ENCODE results near the gene ARHGAP26.

DNA sequence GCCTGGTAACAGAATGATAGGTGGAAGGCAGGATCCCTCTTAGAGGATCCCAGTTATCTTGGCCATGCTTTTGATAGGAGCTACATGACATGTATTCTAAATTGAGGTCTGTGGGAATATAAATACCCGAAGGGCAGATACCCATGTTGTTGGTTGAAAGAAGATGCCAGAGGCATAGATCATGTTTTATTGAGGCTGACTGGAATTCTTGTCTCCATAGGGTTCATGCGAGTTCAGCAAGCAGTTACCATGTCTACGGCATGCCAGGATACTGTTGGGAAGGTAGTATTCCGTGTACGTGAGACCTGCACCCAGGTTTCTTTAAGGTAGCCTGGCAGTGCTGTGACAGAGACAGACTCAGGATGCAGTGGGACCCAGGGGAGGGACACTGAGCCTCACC, 402.6 kb downstream of the ARHGAP26 start:
- TF ChIP-seq SIN3A (IDR thresholded peaks at IDR 0.05; ENCODE audit: borderline replicate concordance, insufficient read depth, low read depth, low read length) (no peak), POLR2AphosphoS5 (IDR thresholded peaks at IDR 0.05; ENCODE audit: low read depth, low read length) (no peak)
- TF ChIP-seq, protein P1, sequence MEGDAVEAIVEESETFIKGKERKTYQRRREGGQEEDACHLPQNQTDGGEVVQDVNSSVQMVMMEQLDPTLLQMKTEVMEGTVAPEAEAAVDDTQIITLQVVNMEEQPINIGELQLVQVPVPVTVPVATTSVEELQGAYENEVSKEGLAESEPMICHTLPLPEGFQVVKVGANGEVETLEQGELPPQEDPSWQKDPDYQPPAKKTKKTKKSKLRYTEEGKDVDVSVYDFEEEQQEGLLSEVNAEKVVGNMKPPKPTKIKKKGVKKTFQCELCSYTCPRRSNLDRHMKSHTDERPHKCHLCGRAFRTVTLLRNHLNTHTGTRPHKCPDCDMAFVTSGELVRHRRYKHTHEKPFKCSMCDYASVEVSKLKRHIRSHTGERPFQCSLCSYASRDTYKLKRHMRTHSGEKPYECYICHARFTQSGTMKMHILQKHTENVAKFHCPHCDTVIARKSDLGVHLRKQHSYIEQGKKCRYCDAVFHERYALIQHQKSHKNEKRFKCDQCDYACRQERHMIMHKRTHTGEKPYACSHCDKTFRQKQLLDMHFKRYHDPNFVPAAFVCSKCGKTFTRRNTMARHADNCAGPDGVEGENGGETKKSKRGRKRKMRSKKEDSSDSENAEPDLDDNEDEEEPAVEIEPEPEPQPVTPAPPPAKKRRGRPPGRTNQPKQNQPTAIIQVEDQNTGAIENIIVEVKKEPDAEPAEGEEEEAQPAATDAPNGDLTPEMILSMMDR (IDR thresholded peaks at IDR 0.05) = no peak
